VCaP (cell line): Measurements from ENCODE around the gene DHX57.

ENCODE experiments used
- H3K27ac ChIP-seq: fragments of 450-650 bp; 2 replicates; pipeline ENCODE4 v1.5.1; 2017
- CTCF ChIP-seq: fragments of 450-650 bp; conservative IDR thresholded peaks from 2 replicates; pipeline ENCODE4 v1.5.1; 2017; ENCODE audit warnings: mild to moderate bottlenecking, moderate library complexity

Gene DHX57

GRCh38 chr2:38750011-38750890, 125.5 kb downstream of the DHX57 start:
- TF ChIP-seq CTCF = no peak

GRCh38 chr2:38748943-38749804, 126.6 kb downstream of the DHX57 start:
- TF ChIP-seq CTCF = no peak
- H3K27ac ChIP-seq = peak overlapping the region; percentile 95

More at GRCh38 chr2:38750011-38750890, 125.5 kb downstream of the DHX57 start:
- H3K27ac ChIP-seq = peak overlapping the region; percentile 95

- no peak for TF ChIP-seq CTCF
Observed at GRCh38 chr2:38748391-38748790, 127.3 kb downstream of the DHX57 start.

DNA sequence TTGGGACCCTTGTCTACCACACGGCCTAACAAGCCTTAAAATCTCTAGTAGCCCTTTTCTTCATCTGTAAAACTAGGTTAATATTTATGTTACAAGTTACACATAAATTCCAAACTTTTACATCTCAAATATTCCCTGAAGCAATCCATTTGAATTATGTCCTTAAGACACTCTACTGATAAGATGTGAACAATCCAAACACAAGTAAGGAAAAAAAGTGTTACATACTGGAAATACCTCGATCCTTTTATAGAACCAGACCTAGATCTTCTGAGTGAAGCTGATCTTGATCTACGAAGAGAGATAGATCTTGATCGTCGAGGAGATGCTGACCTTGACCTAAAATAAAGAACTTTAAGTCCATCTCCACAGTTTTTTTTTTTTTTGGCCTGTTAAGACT, 127.9 kb downstream of the DHX57 start:
- peak overlapping the region; percentile 95 for H3K27ac ChIP-seq

More at GRCh38 chr2:38748391-38748790, 127.3 kb downstream of the DHX57 start:
- H3K27ac ChIP-seq = peak overlapping the region; percentile 95

More for the DNA sequence above, 127.9 kb downstream of the DHX57 start:
- TF ChIP-seq CTCF = no peak
